Activated naive CD8-positive, alpha-beta T cell treated with anti-CD3 and anti-CD28 coated beads, Interleukin-2, amount 10 ng/mL, durations not matched to agents 7 days and 5 days (primary cell): ENCODE measurements around the gene ERP44. TPM values are rescaled to one million over a fixed set of nuclear protein-coding genes. Genes with fewer than 3 reads are reported as not detected.

Source experiments
- total RNA-seq, 2 experiments: library from RNA; stranded (reverse); gene quantifications; one replicate each; pipeline ENCODE4 v1.2.3, GENCODE V29; 2021

Gene ERP44
- total RNA-seq, 2 experiments from 2014 or later: 14.4 to 15.2 TPM

Other genes with a start within 250 kb of the ERP44 start
- 10 to 100 TPM; 46.0 to 47.1 TPM for gene STX17, start 192.3 kb downstream of the ERP44 start, total RNA-seq
- 10 to 100 TPM; 17.8 to 18.9 TPM for gene INVS, start 243 bp upstream of the ERP44 start, total RNA-seq